Stimulated activated naive CD4-positive, alpha-beta T cell treated with Interleukin-2 at 50 U/mL for 16 hours (primary cell): Measurements from ENCODE around the gene FLT3.
A peak's percentile ranks its signal among the peaks of the same experiment; 100 is the strongest.
"Not testable (repeated sequence)": the region's sequence is repeated elsewhere in the genome, so short reads cannot be mapped to it uniquely, and the experiment has no call there.

Source experiments
- DNase-seq: peaks from one replicate; lab custom pipeline; 2025; lab: John Stamatoyannopoulos, UW

The FLT3 gene

DNA sequence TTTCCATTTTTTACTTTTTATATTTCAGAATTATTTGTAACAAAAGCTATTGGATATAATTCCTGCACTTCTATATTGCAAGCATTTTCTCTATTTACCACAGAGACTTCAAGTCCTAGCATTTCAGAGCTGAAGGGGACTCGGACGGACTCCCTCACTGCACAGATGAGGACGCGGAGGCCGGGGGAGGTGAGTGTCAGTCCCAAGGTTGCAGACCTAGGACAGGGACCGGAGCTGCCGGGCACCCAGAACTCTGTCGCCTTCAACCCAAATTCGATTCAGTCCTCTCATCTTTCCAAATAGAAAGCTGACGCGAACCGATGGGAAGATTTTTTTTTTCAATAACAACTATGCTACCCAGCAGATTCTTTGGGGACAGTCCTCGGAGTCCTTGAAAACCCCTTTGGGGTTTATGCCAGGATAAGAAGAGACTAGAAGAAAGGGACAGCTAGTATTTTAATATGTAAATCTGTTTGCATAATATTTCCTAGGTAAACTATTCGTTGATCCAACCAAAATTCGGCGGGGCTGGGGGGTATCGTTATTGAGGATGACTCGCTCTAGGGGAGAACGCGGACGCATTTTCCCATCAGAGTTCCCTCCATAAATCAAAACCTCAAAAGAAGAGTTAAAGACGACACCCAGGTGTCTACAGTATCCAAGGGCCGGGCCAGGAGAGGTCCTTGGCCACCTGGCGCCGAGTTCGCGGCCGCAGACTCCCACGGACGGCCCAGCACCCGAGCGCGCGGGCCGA is 803 bp downstream of the FLT3 start:
- DNase-seq, result no peak

DNA sequence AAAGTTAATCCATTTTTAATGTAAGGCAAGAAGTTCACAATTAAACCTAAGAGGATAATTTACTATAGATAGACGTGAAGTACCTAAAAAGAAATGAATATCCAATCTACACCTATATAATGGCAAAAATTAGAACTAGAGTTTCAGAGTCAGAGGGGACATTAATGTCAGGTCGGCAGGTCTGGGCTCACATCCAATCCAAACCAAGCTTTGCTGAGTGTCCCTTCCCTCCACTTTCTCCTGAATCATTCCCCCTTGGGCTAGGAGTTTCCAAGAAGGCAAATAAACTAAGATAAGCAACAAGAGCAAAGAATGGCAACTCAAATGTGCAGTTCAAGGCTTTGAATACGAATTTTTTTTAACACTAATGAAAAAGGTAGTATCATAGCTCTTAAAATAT is 2.9 kb downstream of the FLT3 start:
- DNase-seq, result no peak

DNA sequence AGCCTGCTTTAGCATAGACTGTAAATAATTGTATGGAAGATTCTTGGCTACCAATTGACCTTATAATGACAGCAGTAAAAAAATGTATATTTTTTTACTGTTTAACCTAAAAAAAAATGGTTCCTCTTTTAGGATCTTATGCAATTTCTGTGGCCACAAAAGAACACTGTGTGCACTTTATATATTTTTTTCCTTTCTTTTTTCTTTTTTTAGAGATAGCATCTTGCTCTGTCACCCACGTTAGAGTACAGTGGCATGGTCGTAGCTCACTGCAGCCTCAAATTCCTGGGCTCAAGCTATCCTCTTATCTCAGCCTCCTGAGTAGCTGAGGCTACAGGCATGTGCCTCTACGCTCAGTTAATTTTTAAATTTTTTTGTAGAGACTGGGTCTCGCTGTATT is 6.1 kb downstream of the FLT3 start:
- DNase-seq, result no peak

DNA sequence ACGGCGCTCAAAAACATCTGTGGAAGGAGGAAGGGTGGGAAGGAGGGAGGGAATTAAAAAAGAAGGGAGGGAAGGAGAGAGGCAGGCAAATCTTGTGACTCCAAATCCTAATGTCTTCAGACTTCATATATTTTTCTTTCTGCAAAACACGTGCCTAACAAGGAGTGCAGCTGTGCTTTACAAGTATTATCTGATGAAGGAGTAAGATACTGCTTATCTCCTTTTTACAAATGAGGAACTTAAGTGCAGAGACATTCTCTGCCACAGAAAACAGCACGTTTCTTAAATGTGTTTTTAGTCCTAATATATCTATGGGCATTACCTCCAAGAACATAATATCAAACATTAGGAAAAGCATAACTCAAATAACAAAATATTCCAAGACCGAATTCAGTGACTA is 6.5 kb downstream of the FLT3 start:
- DNase-seq, result no peak

DNA sequence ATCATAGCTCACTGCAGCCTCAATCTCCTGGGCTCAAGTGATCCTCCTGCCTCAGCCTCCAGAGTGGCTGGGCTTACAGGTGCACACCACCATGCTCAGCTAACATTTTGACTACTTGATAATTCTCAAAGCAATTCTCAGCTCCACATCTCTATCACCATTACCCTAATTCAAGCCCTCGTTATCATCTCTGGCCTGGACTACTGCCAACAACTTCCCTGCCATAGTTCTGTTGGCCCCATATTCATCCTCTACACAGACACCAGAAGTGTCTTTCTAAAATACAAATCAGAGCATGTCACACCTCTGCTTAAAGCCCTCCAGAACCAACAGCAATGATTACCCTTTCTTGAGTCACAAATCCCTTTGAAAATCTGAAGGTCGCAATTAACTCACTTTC is 7.9 kb downstream of the FLT3 start:
- no peak for DNase-seq

DNA sequence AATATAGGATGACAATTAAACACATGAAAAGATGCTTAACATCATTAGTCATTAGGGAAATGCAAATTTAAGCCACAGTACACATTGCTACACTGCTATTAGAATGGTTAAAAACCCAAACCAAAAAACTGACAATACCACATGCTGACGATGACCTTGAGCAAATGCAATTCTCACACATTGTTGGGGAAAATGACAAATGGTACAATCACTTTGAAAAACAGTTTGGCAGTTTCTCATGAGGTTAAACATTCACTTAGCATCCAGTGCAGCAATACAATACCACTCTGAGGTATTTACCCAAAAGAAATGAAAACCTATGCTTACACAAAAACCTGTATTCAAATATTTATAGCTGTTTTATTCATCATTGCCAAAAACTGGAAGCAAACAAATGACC is 11.3 kb downstream of the FLT3 start:
- DNase-seq, result no peak

DNA sequence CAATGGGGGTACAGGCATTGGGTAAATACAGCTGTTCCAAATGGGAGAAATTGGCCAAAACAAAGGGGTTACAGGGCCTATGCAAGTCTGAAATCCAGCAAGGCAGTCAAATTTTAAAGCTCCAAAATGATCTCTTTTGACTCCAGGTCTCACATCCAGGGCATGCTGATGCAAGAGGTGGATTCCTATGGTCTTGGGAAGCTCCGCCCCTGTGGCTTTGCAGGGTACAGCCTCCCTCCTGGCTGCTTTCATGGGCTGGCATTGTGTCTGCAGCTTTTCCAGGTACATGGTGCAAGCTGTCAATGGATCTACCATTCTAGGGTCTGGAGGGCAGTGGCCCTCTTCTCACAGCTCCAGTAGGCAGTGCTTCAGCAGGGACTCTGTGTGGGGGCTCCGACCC is 22.6 kb downstream of the FLT3 start:
- DNase-seq, result not testable (repeated sequence)

DNA sequence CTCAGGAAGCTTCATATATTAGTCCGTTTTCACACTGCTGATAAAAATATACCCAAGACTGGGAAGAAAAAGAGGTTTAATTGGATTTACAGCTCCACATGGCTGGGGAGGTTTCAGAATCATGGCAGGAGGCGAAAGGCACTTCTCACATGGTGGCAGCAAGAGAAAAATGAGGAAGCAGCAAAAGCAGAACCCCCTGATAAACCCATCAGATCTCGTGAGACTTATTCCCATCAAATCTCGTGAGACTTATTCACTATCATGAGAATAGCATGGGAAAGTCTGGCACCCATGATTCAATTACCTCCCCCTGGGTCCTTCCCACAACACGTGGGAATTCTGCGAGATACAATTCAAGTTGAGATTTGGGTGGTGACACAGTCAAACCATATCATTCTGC is 23.1 kb downstream of the FLT3 start:
- no peak for DNase-seq

DNA sequence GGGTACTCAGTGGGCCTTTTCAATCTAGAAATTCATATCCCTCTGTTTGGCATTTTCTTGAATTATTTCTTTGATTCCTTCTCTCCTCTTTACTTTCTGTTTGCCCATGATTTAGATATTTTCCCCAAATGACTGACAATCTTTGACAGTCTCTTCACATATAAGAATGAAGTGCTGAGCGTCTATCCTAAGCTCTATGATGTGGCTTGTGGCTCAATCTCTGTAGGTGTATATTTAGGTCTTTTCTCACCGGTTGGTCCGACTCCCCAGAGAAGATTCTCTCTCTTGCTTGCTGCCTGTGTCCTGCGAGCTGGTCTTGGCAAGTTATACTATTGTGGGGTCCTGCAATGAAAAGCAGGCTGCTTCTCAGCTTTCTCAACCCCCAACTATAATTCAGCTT is 29.0 kb downstream of the FLT3 start:
- no peak for DNase-seq

DNA sequence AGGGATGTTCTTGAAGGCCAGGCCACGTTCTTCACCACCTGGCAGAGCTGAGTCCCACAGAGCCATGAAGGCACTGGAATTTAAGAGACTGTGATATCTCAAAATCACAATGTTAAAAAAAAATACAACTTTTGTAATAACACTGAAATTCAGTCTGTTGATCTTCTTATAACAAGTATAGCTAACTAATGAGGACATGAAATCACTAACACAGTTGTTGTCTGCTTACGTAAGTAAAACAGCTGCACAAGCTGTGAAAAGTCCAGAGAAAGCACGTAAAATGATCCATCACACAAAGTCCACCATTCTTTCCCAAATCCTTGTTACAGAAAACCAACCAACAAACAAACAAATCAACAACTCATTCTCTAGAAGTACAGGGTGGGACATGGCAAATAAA is 32.9 kb downstream of the FLT3 start:
- DNase-seq, result no peak

DNA sequence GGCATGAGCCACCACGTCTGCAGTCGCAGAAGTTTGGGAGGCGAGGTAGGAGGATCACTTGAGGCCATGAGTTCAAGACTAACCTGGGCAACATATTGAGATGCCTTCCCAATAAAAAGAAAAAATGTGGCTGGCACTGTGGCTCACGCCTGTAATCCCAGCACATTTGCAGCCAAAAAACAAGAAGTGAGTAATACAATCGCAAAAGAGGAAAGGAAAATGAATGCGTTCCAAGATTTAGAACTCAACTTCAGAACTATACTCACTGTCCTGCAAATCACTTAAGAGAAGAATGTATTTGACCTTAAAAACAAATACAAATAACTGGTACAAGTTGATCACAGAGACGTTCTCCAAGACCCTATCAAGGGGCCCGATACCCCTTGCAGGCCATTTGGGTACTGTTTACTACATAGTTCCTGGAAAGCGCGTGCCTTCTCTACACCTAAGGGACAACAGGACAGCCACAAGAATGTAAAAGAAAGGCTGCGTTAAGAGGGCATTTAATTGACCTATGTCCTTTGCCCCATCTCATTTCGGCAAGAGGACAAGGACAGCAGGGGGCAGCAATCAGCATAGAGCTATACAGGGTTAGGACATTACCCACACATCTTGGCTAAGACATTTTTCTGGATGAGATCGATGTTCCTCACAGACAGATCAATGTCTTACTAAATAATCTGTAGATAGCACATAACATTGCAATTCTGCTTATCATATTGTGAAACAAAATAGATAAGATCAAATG is 41.3 kb downstream of the FLT3 start:
- peak; percentile 4 for DNase-seq

DNA sequence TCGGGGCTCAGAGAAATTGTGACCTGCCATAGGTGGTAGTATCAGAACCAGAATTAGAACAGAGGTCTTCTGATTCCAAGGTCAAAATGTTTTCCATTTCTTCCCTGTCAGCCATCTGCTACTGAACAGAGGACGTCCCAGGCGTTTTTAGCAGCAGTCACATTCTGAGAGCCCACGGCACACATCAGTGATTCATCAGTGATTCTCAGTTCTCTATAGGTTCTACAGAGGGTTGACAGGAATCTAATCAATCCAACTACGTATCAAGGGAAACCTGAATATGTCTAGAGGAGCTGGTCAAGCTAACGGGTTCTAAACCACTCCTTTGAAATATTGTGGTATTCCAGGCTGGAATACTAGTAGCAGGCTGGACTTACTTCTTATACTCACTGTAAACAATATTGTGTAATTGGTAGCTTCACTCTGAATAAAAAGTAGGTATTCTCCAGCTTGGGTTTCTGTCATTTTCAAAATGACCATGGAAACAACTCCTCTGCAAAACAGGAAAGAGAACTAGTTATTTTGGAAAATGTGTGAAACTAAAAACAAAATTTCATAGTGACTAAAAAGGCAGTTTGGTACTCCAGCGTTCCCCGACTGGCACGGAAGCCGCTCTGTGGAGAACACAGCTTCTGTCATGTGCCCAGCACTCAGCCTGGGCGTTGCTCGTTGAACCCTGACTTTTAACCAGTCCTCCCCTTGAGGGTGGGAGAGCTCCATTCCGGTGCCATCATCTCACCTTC is 43.2 kb downstream of the FLT3 start:
- no peak for DNase-seq

DNA sequence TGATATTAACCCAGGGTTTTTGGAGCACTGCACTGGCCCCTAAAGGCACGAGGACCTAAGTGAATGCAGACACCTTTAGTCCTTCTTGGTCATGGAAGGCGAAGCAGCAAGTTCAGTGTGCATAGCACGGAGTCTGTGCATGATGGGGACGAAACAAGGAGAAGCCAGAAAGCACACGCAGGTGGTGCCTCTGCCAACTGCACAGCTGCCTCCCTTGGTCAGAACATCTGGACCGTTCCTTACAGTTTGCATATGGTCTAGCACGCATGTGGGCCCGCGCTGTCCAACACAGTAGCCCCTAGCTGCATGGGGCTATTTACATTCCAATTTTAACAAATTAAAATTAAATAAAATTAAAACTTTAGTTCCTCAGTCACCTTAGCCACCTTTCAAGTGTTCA is 44.0 kb downstream of the FLT3 start:
- DNase-seq, result no peak

DNA sequence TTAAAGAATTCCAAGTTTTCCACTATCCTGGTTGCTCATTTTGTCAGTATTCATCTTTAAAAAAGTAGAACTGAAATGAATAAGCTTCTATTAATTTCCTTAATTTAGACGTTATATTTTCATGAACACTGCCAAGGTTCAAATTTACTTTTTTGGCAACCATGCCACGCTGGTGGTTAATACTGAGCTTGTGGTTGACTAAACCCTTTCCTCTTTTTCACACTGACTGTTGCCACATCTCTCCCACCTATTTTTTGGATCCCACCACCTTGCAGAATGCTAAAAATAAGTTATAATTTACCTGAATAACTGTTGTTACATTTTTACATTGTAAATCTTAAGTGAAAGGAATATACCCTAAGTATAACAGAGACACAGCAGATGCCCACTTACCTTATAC is 45.0 kb downstream of the FLT3 start:
- no peak for DNase-seq

DNA sequence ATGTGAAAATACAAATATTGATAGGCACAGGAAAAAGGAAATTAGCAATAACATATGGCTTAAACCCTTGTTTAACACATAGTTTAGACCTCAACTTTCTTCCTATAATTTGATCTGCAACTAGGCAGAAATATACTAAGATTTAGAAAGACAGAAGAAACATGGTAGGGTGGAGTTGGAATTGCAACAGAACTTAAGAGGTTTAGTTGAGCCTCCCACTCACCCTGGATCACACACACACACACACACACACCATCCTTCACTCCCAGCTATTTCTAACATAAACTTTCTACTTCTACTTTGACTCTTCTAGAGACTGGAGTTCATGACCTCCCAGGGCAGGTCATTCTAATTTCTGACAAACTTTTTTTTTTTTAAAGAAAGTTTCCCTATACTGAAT is 47.4 kb downstream of the FLT3 start:
- DNase-seq, result no peak

DNA sequence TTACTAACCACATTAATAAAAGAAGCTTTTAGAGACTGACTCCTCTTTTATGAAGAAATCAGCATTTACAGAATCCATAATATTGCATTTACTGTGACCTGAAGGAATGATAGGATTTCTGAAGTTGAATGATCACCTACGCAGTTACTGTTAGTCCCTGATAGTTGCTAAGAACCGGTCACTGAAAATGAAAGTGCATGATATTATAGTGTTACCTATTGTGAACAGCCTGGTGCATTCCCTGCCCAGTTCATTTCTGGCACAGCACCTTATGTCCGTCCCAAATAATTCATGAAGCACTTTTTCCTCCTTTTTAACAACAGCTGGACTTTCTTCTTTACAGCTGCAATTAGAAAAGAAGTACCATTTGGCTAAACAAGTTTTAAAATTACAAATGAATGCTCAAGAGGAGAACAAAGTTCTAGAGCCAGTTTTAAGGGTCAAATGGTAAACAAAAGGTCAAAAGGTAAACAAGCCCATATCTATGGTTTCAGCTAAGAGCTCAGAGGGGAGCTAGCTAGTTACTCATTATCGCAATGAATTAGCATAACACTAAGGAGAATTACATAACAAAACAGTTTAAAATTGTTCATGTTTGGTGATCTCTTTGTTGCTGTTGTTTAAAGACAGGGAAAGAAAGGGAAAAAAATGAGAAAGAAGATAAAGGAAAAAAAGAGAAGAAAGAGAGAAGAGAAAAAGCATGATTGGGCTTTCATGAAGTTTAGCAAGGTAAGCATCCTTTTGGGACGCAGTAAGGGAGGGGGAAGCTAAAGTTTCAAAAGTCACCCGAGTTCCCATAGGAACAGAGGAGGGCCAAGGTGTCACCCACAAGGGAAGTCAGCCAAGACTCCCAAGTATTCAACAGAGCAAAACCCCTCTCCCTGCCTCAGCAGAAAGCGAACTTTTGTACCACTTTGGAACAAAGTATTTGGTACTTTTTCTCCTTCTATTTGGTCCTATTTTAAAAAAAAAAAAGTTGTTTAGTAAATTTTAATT is 50.2 kb downstream of the FLT3 start:
- DNase-seq, result no peak

DNA sequence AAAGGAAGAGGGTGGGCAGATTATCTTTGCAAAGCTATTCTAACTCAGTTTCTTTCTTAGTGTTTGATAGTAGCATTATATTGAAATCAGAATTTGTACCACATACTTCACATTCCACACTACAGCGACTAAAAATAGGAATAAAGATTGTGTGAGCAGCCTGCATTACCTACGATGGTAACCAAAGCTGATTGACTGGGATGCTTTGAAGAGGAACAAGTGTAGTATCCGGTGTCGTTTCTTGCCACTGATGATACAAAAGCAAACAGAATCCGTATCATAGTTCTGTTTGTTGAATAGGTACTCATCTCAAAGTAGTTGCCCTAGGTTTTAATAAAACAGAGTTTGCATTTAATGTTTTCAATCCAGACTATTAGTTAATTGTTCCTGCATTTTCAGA is 51.2 kb downstream of the FLT3 start:
- DNase-seq, result no peak

DNA sequence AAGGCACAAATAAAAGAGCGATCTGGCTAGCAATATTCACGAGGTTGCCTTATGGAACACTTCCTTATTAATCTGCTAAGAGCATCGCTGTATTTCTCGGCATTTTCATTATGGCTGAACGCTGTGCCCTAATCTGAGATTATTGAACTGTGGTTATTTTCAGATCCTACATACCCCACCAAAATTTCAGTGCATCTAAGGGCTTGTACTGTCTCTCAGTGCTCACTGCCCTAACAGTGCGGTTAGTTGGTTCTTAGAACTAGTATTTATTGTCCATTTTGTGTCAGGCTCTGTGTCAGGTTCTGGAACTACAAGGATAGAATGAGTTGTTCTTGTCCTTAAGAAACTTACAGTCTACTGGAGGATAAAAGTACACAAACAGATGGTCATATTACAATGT is 51.6 kb downstream of the FLT3 start:
- DNase-seq, result no peak

DNA sequence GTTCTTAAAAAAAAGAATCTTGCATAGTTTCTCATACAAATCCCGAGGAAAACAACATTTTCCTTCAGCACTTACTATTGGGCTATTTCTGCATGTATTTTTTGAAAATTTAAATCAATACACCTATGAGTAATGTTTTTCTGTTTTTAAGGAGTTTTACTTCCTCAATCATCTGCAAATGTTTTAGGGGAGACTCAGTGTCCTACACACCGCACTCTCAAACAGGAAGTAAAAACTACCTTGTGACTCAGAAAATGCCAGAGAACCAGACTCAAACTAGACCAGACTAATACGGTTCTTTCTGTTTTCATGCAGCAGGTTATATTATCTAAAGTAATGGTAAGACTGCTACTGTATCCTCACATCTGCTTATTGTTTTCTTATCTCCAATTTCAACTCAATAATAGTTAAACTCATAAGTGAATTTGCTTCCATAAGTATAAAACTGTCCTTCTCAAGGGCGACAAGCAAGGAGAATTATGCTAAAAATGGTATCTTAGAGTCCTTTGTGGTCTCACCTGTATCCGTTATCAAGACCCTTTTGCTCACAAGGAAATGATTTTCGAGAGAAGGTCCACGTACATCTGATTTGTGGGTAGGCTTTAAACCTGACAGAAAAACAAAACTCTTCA is 52.5 kb downstream of the FLT3 start:
- no peak for DNase-seq

DNA sequence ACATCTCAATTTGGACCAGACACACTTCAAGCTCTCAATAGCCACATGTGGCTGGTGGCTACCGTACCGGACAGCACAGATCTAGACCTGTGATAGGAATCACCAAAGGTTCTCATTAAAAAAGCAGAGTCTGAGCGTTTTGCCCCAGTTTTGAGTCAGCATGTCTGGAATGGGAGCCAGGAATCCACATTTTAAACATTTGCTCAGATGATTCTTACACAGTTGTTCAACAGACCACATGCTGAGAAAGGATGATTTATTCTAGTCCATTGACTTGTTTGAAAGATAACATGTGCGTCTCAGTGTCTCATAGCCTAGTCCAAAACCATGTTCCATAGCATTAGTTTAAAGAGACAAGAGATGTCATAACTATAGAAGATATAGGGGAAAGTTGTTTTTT is 53.4 kb downstream of the FLT3 start:
- DNase-seq, result no peak

DNA sequence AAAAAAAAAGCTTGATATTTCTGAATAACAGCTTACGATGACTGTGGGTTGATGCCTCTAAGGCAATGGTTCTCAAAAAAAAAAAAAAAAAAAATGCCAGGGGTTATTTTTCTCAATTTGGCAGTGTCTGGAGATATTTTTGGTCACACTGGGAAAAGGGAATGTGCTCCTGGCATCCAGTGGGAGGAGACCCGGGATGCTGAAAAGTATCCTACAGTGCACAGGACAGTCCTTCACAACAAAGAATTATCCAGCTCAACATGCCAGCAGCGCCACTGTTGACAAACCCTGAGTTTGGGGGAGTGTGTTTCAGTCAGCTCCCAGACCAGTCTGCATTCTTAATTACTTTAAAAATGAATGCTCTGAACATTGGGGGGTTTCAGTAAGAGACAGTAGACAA is 54.5 kb downstream of the FLT3 start:
- DNase-seq, result no peak
